Retinal pigment epithelial cell (primary cell): ENCODE measurements around the gene TUB.

Experiments used
- DNase-seq: peaks from one replicate; pipeline ENCODE4 v3.0.0-alpha.2; 2010; ENCODE audit warnings: low read depth
- H3K4me3 ChIP-seq: 2 replicates; pipeline ENCODE4 v1.5.1; 2011; ENCODE audit warnings: mild to moderate bottlenecking, low read length, control low read depth, moderate library complexity
- CTCF ChIP-seq: conservative IDR thresholded peaks from 2 replicates; pipeline ENCODE4 v1.5.1; 2011; ENCODE audit warnings: low read depth, low read length, control low read depth, inconsistent platforms

The TUB gene

GRCh38 chr11:8111636-8112035 is 30.6 kb downstream of the TUB start:
- no peak for TF ChIP-seq CTCF
- DNase-seq, result no peak

GRCh38 chr11:8122173-8122764 is 41.3 kb downstream of the TUB start:
- no peak for DNase-seq
- no peak overlapping the region for H3K4me3 ChIP-seq
- no peak for TF ChIP-seq CTCF

More at GRCh38 chr11:8111636-8112035, 30.6 kb downstream of the TUB start:
- no peak overlapping the region for H3K4me3 ChIP-seq

GRCh38 chr11:8126649-8127289 is 45.8 kb downstream of the TUB start:
- H3K4me3 ChIP-seq, result no peak overlapping the region
- no peak for TF ChIP-seq CTCF
- no peak for DNase-seq

- no peak for TF ChIP-seq CTCF
- H3K4me3 ChIP-seq, result no peak overlapping the region
- no peak for DNase-seq
Observed at GRCh38 chr11:8127447-8127846, 46.4 kb downstream of the TUB start.

GRCh38 chr11:8138526-8138925 is 57.5 kb downstream of the TUB start:
- TF ChIP-seq CTCF, result no peak
- no peak for DNase-seq
- H3K4me3 ChIP-seq, result no peak overlapping the region

- DNase-seq, result no peak
- TF ChIP-seq CTCF, result no peak
- H3K4me3 ChIP-seq, result no peak overlapping the region
Observed at GRCh38 chr11:8149726-8150125, 68.7 kb downstream of the TUB start.
